Stimulated activated CD4-positive, alpha-beta T cell treated with anti-CD3 and anti-CD28 coated beads, Interleukin-1b, Interleukin-23, amount 100 ng/mL, for 1 hour (primary cell): ENCODE data around the gene NFYA.
"Not testable (repeated sequence)": the region's sequence is repeated elsewhere in the genome, so short reads cannot be mapped to it uniquely, and the experiment has no call there.

Experiments
- DNase-seq, 2 donors: peaks; one replicate each; pipeline ENCODE4 v3.0.0-alpha.2; 2020; ENCODE audit warnings: low read depth in 2 of 2

Gene NFYA

DNA sequence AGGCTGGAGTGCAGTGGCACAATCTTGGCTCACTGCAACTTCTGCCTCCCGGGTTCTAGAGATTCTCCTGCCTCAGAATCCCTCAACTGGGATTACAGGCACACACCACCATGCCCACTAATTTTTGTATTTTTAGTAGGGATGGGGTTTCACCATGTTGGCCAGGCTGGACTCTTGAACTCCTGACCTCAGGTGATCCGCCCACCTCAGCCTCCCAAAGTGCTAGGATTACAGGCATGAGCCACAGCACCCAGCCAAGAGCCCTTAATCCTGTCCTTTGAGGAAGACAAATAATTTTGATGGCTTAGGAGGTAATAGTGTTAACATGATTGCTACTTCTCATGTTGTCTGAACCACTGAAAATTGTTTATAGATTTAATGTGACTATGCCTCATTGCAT is 42.3 kb downstream of the NFYA start:
- not testable (repeated sequence) for DNase-seq

DNA sequence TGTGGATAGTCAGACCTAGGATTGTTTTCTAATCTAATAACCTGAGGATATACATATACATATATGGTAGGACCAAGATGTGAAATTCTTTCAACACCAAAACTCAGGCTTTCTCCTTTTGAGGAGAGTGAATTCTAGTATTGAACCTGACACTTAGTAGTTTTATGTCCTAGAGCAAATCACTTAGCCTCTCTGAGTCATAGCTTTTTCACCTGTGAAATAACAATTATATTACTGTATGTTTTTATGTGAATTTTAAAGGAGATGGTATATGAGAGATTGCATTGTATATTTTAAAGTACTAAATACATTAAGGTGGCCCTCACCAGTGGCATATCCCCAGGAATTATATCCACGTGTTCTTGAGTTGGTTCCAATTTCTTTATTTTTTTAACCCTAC is 46.7 kb downstream of the NFYA start:
- no peak for DNase-seq

DNA sequence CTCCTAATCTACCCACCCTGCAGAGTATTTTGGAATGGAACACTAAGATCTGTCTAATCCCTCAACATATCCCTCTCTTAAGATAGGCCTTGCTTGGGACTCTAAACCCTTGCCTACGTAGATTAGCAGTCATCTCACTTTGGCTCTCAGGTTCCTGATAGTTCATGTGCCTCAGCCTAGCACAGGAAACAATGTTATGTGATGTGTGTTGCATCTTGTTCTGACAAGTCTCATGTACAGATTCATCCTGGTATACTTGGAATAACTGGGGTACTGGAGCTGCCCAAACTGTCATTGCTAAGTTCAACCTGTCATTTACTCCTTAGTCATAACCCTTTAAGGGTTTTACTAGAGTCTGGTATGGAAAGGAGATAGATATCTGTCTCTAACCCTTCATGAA is 47.3 kb downstream of the NFYA start:
- no peak for DNase-seq

DNA sequence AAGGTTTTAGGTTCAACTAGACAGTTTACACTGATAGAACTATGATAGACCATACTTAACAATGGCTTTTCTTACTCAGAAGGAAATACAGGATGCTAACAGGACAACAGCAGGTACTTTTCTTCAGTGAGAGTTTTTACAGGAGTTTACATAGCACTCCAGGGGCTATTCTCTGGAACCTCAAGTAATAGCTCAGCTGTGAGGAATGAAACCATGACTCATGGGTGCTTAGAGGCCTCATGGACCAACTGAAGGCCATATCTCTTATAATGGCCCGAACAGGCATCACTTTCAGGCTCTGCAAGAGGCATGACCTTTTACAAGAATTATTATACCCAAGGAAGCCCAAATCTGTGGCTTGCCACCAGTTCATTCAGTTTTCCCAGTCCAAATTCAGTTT is 49.6 kb downstream of the NFYA start:
- DNase-seq, result no peak

DNA sequence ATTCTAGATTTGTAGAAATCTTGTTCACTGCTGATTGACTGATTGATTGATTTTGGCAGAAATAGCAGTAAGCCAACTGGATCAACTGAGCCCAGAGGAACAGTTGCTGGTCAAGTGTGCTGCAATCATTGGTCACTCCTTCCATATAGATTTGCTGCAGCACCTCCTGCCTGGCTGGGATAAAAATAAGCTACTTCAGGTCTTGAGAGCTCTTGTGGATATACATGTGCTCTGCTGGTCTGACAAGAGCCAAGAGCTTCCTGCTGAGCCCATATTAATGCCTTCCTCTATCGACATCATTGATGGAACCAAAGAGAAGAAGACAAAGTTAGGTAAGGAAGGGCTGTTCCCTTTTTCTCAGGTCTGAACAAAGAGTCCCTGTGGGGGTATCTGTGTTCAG is 50.1 kb downstream of the NFYA start:
- no peak for DNase-seq

DNA sequence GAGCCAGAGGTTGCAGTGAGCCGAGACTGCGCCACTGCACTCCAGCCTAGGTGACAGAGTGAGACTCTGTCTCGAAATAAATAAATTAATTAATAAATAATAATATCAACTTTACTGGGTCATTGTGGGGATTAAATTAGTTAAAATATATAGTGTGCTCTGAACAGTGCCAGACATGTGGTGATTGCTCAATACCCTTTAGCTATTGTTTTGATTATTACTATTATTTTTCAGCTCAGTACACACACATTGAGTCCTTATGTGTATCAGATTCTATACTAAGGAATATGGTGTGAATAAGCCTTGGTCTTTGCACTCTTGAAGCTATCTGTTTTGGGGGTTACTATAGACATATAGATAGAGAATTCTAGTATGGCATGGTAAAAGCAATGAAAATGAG is 52.5 kb downstream of the NFYA start:
- DNase-seq, result no peak

DNA sequence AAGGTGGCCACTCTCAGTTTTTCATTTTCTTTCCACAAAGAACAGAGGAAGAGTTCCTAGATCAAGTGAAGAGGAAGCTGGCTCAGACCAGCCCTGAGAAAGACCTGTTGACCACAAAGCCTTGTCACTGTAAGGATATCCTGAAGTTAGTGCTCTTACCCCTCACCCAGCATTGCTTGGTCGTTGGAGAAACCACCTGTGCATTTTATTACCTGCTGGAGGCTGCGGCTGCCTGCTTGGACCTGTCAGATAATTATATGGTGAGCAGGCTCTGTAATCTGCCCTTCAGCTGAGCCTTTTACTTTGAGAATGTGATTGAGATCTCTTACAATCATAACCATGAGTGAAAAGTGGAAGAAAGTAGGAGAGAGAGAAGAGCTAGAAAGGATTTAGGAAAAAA is 59.5 kb downstream of the NFYA start:
- DNase-seq, result no peak

DNA sequence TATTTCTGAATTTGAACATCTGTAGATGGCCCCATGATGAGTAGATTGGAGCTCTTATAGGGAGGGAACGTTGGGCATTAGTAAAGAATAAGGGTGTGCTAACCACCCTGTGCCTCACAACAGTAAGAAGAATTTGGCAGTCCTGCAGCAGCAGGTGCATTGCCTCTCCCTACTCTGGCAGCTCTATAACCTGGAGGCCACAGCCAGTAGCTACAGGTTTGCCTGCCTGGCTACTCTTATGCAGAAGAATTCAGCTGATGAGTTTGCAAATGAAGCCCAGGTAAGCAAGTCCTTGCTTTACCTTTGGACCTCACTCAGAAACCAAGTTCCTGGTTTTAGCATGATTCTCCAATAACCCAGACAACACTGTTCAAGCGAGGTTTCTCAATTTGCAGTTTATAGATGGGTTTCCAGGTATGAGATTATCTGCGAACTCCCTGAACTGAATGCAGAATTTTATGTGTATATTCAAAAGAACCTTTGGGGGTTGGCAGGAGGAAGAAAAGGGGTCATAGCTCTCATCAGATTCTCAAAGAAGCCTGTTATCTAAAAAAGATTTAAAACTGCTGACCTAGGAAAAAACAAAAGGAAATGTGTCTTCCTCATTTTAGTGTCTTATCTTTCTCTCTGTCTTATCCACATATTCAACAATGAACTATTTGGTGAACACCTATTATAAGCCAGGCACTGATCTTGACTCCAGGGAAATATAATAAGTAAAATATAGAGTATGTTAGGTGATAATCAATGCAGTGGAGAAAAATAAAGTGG is 62.5 kb downstream of the NFYA start:
- DNase-seq, result no peak

DNA sequence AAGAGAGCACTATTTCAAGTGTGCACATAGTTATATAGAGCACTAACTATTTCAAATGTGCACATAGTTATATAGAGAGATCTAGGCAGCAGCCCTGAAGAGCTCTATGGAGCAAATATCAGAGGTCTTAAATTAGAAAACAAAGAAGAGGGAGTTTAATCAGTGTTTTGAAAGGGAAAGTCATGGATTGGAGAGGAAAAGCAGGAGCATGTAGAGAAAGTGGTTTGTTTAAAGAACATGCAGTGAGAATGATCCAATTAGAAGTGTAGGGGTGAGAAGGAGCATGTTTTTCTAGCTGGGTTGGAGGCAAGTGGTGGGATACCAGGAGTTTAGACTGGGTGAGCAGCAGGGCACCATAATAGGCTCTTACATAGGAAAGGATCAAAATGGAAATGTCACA is 64.1 kb downstream of the NFYA start:
- DNase-seq, result no peak

DNA sequence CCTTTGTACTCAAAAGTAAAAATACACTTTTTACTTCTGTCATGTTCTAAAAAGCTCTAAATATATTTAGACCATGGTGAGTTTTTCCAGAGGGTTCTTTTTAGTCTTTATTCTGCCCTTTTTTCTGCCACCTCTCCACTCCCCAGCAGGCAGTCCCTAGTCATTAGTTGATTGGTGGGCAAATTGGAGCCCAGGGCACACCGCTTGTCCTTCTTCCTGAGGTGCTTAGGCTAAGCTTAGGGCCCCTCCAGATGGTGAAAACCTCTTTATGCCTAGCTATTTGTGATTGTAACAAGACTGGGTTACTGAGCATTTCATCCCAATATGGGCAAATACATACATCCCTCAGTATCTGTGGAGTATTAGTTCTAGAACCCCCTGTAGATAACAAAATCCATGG is 75.1 kb downstream of the NFYA start:
- no peak for DNase-seq
